ENCODE results near the gene MLXIP. TPM values are rescaled to one million over a fixed set of nuclear protein-coding genes. Genes with fewer than 3 reads are reported as not detected.

Gene MLXIP
- total RNA-seq, 1 donor from 2014 or later, result 63.3 TPM

GRCh38 chr12:122189626-122190475 lies 111.3 kb downstream of the MLXIP start:
- no peaks in the 10 kb centered on the region for H3K9me3 Mint-ChIP-seq (ENCODE audit: unreplicated experiment)
- no peak for DNase-seq (ENCODE audit: low spot score)
- no peaks in the 10 kb centered on the region for H3K4me1 Mint-ChIP-seq (ENCODE audit: unreplicated experiment)
- TF ChIP-seq CTCF (IDR thresholded peaks at IDR 0.05; ENCODE audit: unreplicated experiment), result no peak
- peaks cover 2% of the 10 kb centered on the region for H3K27me3 Mint-ChIP-seq (ENCODE audit: unreplicated experiment)
- no peak overlapping the region for H3K27ac Mint-ChIP-seq (ENCODE audit: unreplicated experiment)
- H3K36me3 Mint-ChIP-seq (ENCODE audit: low read depth, unreplicated experiment), result no peaks in the 10 kb centered on the region
- H3K4me3 Mint-ChIP-seq (ENCODE audit: unreplicated experiment), result no peak overlapping the region

- no peak overlapping the region for H3K4me3 Mint-ChIP-seq (ENCODE audit: unreplicated experiment)
- TF ChIP-seq CTCF (IDR thresholded peaks at IDR 0.05; ENCODE audit: unreplicated experiment), result peak; percentile 65
- H3K9me3 Mint-ChIP-seq (ENCODE audit: unreplicated experiment), result no peaks in the 10 kb centered on the region
- H3K4me1 Mint-ChIP-seq (ENCODE audit: unreplicated experiment), result no peaks in the 10 kb centered on the region
- H3K27ac Mint-ChIP-seq (ENCODE audit: unreplicated experiment), result no peak overlapping the region
- DNase-seq (ENCODE audit: low spot score), result peak; percentile 82
- H3K27me3 Mint-ChIP-seq (ENCODE audit: unreplicated experiment), result peaks cover 4% of the 10 kb centered on the region
- H3K36me3 Mint-ChIP-seq (ENCODE audit: low read depth, unreplicated experiment), result no peaks in the 10 kb centered on the region
These were observed 112.5 kb downstream of the MLXIP start for GRCh38 chr12:122190842-122191668.

- H3K9me3 Mint-ChIP-seq (ENCODE audit: unreplicated experiment), result no peaks in the 10 kb centered on the region
- no peak for TF ChIP-seq CTCF (IDR thresholded peaks at IDR 0.05; ENCODE audit: unreplicated experiment)
- H3K36me3 Mint-ChIP-seq (ENCODE audit: low read depth, unreplicated experiment), result no peaks in the 10 kb centered on the region
- DNase-seq (ENCODE audit: low spot score), result no peak
- peaks cover 6% of the 10 kb centered on the region for H3K27me3 Mint-ChIP-seq (ENCODE audit: unreplicated experiment)
- no peak overlapping the region for H3K27ac Mint-ChIP-seq (ENCODE audit: unreplicated experiment)
- H3K4me3 Mint-ChIP-seq (ENCODE audit: unreplicated experiment), result no peak overlapping the region
- no peaks in the 10 kb centered on the region for H3K4me1 Mint-ChIP-seq (ENCODE audit: unreplicated experiment)
These were observed 113.9 kb downstream of the MLXIP start for GRCh38 chr12:122192441-122192840.

GRCh38 chr12:122194804-122195203 lies 116.2 kb downstream of the MLXIP start:
- DNase-seq (ENCODE audit: low spot score), result no peak
- TF ChIP-seq CTCF (IDR thresholded peaks at IDR 0.05; ENCODE audit: unreplicated experiment), result no peak
- Mint-ChIP-seq H3K27me3 (ENCODE audit: unreplicated experiment) (peaks cover 9% of the 10 kb centered on the region), H3K36me3 (ENCODE audit: low read depth, unreplicated experiment) (no peaks in the 10 kb centered on the region), H3K9me3 (ENCODE audit: unreplicated experiment) (no peaks in the 10 kb centered on the region), H3K27ac (ENCODE audit: unreplicated experiment) (no peak overlapping the region), H3K4me3 (ENCODE audit: unreplicated experiment) (no peak overlapping the region), H3K4me1 (ENCODE audit: unreplicated experiment) (no peaks in the 10 kb centered on the region)
